ENCODE data around the gene TTLL5.

TTLL5 gene

DNA sequence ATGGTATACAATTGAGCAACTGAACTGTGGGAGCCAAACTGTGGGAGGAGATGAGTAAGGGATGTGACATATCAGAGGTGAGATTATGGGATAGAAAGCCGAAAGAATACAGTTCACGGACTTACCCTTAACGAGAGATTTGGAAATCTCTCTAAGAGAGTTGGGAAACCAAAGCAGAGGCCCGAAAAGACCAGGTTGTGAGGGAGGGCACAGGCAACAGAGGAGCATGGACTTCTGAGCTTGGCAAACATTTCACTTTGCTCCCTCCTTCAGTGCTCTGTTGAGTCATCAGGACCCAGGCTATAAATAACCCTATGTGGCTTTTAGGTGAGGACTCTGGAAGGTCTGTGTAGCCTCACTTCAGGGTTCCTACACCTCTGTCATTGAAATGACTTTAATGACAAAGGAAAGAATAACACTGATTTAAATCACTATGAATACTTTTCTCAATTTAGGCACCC lies 200.1 kb downstream of the TTLL5 start:
- Histone ChIP-seq H3K36me3 (ENCODE audit: control insufficient read depth, insufficient read depth, low read length) (no peaks in the 10 kb centered on the region), H3K4me3 (ENCODE audit: low read depth, low read length) (no peak overlapping the region), H3K9me3 (ENCODE audit: control insufficient read depth, insufficient read depth, low read length) (no peaks in the 10 kb centered on the region), H3K9ac (ENCODE audit: low read depth, low read length) (no peak overlapping the region), H3K4me1 (ENCODE audit: control insufficient read depth, insufficient read depth, low read length) (peaks cover 27% of the 10 kb centered on the region), H3K27me3 (ENCODE audit: control insufficient read depth, insufficient read depth, low read length) (peaks cover 18% of the 10 kb centered on the region)

DNA sequence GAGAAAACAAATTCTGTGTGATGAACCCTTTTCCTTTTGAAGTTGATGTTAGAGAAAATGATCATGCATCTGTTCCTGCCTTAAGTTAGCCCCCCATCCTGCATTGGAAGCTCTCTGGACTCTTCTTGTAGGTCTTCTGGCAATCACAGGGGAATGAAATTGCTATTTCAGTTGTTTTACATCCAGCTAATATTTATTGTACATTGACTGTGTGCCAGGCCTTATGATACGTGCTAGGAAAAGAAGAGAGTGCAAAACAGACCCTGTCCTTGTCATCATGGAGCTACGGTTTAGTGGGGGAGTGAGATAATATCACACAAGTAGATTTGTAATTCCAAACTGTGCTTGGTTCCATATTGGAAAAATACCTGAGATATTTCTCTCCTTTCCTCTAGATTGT lies 202.2 kb downstream of the TTLL5 start:
- H3K4me1 ChIP-seq (ENCODE audit: control insufficient read depth, insufficient read depth, low read length) = peaks cover 36% of the 10 kb centered on the region
- no peaks in the 10 kb centered on the region for H3K36me3 ChIP-seq (ENCODE audit: control insufficient read depth, insufficient read depth, low read length)
- H3K9me3 ChIP-seq (ENCODE audit: control insufficient read depth, insufficient read depth, low read length) = no peaks in the 10 kb centered on the region
- no peak overlapping the region for H3K4me3 ChIP-seq (ENCODE audit: low read depth, low read length)
- peaks cover 18% of the 10 kb centered on the region for H3K27me3 ChIP-seq (ENCODE audit: control insufficient read depth, insufficient read depth, low read length)
- H3K9ac ChIP-seq (ENCODE audit: low read depth, low read length) = no peak overlapping the region

DNA sequence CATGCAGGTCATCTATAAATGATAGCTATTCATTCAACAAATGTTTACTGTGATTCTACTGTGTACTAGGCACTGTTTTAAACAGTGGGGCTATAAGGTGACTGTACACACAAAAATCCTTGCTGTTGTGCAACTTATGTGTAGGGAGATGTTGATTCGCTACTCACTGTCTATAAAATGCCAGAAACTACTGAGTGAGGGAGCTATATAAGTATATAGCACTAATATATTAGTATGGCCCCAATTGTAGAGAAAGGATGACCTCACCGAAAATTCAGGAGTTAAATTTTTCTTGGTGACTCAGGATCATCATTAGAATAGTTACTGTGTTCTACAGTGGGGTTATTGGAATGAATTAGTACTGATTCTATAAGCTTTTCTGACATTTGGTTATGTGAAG lies 203.3 kb downstream of the TTLL5 start:
- Histone ChIP-seq H3K4me3 (ENCODE audit: low read depth, low read length) (no peak overlapping the region), H3K36me3 (ENCODE audit: control insufficient read depth, insufficient read depth, low read length) (no peaks in the 10 kb centered on the region), H3K9me3 (ENCODE audit: control insufficient read depth, insufficient read depth, low read length) (no peaks in the 10 kb centered on the region), H3K27me3 (ENCODE audit: control insufficient read depth, insufficient read depth, low read length) (peaks cover 18% of the 10 kb centered on the region), H3K4me1 (ENCODE audit: control insufficient read depth, insufficient read depth, low read length) (peaks cover 43% of the 10 kb centered on the region), H3K9ac (ENCODE audit: low read depth, low read length) (no peak overlapping the region)

DNA sequence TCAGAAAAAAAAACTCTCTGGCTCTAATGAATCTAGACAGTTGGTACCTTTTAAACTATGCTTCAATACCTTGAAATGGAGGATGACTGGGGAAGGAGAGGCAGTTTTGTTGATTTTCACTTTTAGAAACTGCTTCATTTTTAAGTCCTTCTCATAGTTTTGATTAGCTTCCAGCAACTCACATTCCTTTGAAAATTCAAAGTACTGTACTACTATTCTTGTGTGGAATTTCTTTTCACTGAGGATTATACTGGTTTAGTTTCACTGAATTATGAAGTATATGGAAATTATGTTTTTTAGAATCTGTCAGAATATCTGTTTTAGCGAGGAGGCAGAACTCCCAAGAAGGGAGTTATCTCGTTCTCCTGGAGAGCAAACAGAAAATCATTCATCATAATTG lies 204.5 kb downstream of the TTLL5 start:
- H3K9ac ChIP-seq (ENCODE audit: low read depth, low read length) = no peak overlapping the region
- peaks cover 36% of the 10 kb centered on the region for H3K4me1 ChIP-seq (ENCODE audit: control insufficient read depth, insufficient read depth, low read length)
- H3K9me3 ChIP-seq (ENCODE audit: control insufficient read depth, insufficient read depth, low read length) = no peaks in the 10 kb centered on the region
- peaks cover 18% of the 10 kb centered on the region for H3K27me3 ChIP-seq (ENCODE audit: control insufficient read depth, insufficient read depth, low read length)
- H3K36me3 ChIP-seq (ENCODE audit: control insufficient read depth, insufficient read depth, low read length) = no peaks in the 10 kb centered on the region
- no peak overlapping the region for H3K4me3 ChIP-seq (ENCODE audit: low read depth, low read length)

DNA sequence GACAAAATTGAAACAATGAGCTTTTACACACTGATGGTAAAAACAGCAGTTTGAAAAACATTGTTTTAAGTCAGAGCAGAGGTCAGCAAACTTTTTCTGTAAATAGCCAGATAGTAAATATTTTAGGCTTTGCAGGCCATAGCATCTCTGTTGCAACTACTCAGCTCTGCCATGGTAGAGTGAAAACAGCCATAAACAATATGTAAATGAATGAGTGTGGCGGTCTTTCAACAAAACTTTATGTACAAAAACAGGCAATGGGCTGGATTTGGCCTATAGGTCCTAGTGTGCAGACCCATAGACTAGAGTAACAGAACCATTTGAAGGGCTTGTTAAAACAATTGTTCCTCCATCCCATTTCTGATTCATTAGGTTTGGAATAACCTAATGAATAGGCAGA lies 205.9 kb downstream of the TTLL5 start:
- H3K27me3 ChIP-seq (ENCODE audit: control insufficient read depth, insufficient read depth, low read length) = peaks cover 14% of the 10 kb centered on the region
- H3K9me3 ChIP-seq (ENCODE audit: control insufficient read depth, insufficient read depth, low read length) = no peaks in the 10 kb centered on the region
- no peak overlapping the region for H3K9ac ChIP-seq (ENCODE audit: low read depth, low read length)
- peaks cover 26% of the 10 kb centered on the region for H3K4me1 ChIP-seq (ENCODE audit: control insufficient read depth, insufficient read depth, low read length)
- no peak overlapping the region for H3K4me3 ChIP-seq (ENCODE audit: low read depth, low read length)
- no peaks in the 10 kb centered on the region for H3K36me3 ChIP-seq (ENCODE audit: control insufficient read depth, insufficient read depth, low read length)

DNA sequence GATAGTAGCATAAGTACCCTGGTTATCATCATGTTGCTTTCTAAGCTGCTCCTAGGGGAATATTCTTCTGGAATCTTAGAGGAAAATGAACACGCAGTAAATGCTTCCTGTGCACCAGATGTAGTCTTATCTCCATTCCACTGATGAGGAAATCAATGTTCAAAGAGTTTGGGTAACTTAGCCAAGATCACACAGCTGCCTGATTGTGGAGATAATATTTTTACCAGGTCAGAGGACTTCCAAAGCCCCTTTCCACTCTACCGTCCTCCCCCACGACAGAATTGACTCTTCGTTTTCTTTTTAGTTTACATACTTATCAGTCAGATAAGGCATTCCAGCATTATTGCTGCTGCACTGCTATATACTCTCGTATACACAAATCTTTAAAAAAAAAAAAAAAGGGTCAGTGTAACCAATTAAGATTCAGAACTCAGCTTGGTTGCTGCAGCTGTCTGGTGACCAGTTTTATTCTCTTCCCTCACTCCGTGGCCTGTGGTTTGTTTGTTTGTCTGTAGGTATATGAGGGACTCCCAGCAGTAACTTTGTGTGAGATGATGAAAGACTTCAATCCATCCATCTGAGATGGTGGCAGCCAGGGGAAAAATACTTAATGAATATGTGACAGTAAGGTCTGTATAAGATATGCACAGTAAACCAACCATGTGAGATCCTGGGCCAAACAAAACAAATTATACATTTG lies 210.3 kb downstream of the TTLL5 start:
- Histone ChIP-seq H3K9ac (ENCODE audit: low read depth, low read length) (no peak overlapping the region), H3K4me3 (ENCODE audit: low read depth, low read length) (no peak overlapping the region), H3K4me1 (ENCODE audit: control insufficient read depth, insufficient read depth, low read length) (peaks cover 16% of the 10 kb centered on the region), H3K36me3 (ENCODE audit: control insufficient read depth, insufficient read depth, low read length) (no peaks in the 10 kb centered on the region), H3K9me3 (ENCODE audit: control insufficient read depth, insufficient read depth, low read length) (no peaks in the 10 kb centered on the region), H3K27me3 (ENCODE audit: control insufficient read depth, insufficient read depth, low read length) (no peaks in the 10 kb centered on the region)

DNA sequence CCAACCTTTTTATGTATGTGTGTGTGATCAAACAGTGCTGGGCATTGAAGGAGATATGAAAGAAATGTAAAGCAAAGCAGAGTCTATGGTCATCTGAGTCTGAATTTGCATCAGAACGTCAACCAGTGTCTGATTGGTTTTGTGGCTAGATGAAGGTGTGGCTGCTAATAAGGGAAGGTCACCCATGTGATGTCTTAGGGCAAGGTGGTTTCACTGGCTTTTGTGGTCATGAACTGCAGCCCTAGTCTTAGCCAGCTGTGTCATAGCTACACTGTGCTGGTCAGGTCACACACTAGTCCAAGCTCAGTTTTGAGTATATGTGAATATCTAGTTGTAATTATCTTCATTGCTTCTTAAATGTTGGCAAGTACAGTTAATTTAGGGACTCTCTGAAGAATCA lies 214.9 kb downstream of the TTLL5 start:
- peaks cover under 1% of the 10 kb centered on the region for H3K4me1 ChIP-seq (ENCODE audit: control insufficient read depth, insufficient read depth, low read length)
- no peak overlapping the region for H3K4me3 ChIP-seq (ENCODE audit: low read depth, low read length)
- no peak overlapping the region for H3K9ac ChIP-seq (ENCODE audit: low read depth, low read length)
- H3K36me3 ChIP-seq (ENCODE audit: control insufficient read depth, insufficient read depth, low read length) = no peaks in the 10 kb centered on the region
- H3K9me3 ChIP-seq (ENCODE audit: control insufficient read depth, insufficient read depth, low read length) = no peaks in the 10 kb centered on the region
- H3K27me3 ChIP-seq (ENCODE audit: control insufficient read depth, insufficient read depth, low read length) = no peaks in the 10 kb centered on the region

DNA sequence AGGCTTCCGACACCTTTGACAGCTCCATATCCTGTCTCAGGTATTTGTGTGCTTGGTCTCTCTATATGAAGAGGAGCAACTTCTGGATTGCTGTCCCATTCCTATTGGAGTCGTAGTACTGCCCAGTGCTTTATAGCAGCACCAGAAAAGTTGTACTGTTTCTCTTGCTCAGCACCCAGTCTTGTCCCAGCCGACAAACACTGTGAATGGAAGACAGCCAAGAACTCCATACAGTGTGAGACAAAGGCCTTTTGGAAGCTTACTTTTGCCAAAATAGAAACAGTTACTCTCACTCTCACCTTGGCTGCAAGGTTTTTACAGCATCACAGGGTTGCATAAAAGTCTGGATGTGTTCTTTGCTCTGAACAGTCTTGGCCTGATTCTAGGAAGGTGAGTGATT lies 215.5 kb downstream of the TTLL5 start:
- H3K36me3 ChIP-seq (ENCODE audit: control insufficient read depth, insufficient read depth, low read length) = no peaks in the 10 kb centered on the region
- H3K27me3 ChIP-seq (ENCODE audit: control insufficient read depth, insufficient read depth, low read length) = no peaks in the 10 kb centered on the region
- no peaks in the 10 kb centered on the region for H3K9me3 ChIP-seq (ENCODE audit: control insufficient read depth, insufficient read depth, low read length)
- H3K4me3 ChIP-seq (ENCODE audit: low read depth, low read length) = no peak overlapping the region
- no peak overlapping the region for H3K9ac ChIP-seq (ENCODE audit: low read depth, low read length)
- peaks cover 6% of the 10 kb centered on the region for H3K4me1 ChIP-seq (ENCODE audit: control insufficient read depth, insufficient read depth, low read length)

DNA sequence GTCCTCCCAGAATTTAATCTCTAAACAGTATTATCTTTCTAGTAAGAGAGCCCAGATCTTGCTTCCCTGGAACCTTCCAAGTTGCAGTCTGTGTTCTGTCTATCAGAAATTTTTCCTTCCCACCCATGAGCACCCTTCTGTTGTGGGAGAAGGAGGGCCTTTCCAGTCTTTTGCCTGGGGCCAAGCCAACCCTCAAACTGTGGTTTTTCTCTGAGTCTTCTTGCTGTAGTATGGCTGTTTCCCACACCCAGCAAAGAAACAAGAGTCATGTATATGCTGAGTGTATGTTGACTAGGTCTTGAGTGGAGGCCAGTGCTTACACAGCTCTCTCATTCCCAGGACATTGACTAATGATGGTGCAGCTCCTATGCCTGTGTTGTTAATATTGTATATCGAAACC lies 216.2 kb downstream of the TTLL5 start:
- H3K9me3 ChIP-seq (ENCODE audit: control insufficient read depth, insufficient read depth, low read length) = no peaks in the 10 kb centered on the region
- H3K4me1 ChIP-seq (ENCODE audit: control insufficient read depth, insufficient read depth, low read length) = peaks cover 12% of the 10 kb centered on the region
- H3K4me3 ChIP-seq (ENCODE audit: low read depth, low read length) = no peak overlapping the region
- H3K27me3 ChIP-seq (ENCODE audit: control insufficient read depth, insufficient read depth, low read length) = no peaks in the 10 kb centered on the region
- no peaks in the 10 kb centered on the region for H3K36me3 ChIP-seq (ENCODE audit: control insufficient read depth, insufficient read depth, low read length)
- no peak overlapping the region for H3K9ac ChIP-seq (ENCODE audit: low read depth, low read length)

DNA sequence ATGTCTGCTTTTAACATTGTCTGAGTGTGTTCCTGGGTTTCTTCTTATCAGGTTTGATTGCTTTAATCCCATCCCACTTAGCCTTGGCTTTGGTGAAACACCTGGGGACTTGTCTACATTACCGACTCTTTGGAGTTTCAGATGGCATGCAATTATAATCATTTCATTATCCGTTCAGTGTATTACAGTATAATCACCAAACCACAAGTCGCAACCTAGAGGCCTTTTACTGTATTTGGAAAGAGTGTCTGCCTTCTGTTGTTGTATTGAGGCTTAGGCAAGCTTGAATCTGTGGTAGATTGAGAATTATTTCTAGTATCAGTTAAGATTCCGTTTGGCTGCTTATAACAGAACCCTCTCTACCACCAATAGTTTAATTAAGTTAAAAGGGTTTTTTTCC lies 216.8 kb downstream of the TTLL5 start:
- Histone ChIP-seq H3K4me3 (ENCODE audit: low read depth, low read length) (no peak overlapping the region), H3K9me3 (ENCODE audit: control insufficient read depth, insufficient read depth, low read length) (no peaks in the 10 kb centered on the region), H3K36me3 (ENCODE audit: control insufficient read depth, insufficient read depth, low read length) (no peaks in the 10 kb centered on the region), H3K9ac (ENCODE audit: low read depth, low read length) (no peak overlapping the region), H3K4me1 (ENCODE audit: control insufficient read depth, insufficient read depth, low read length) (peaks cover 18% of the 10 kb centered on the region), H3K27me3 (ENCODE audit: control insufficient read depth, insufficient read depth, low read length) (no peaks in the 10 kb centered on the region)

DNA sequence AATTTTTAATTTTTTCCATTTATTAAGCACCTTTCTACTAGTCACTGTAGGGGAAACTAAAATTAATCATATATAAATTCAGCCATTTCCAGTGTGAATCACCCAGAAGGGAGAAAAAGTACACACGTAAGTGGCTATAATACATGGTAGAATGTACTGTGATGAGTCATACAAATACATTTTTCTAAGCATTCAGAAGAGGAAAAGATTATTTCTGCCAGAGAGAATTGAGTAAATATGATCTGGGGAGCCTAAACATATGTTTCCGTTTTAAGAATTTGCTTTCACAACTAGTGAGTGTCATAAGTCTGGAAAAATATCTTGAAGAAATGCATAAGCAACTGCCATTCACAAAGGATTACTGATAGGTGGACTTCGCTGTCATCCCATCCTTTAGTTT lies 218.0 kb downstream of the TTLL5 start:
- Histone ChIP-seq H3K4me3 (ENCODE audit: low read depth, low read length) (no peak overlapping the region), H3K9ac (ENCODE audit: low read depth, low read length) (no peak overlapping the region), H3K36me3 (ENCODE audit: control insufficient read depth, insufficient read depth, low read length) (no peaks in the 10 kb centered on the region), H3K9me3 (ENCODE audit: control insufficient read depth, insufficient read depth, low read length) (no peaks in the 10 kb centered on the region), H3K27me3 (ENCODE audit: control insufficient read depth, insufficient read depth, low read length) (no peaks in the 10 kb centered on the region), H3K4me1 (ENCODE audit: control insufficient read depth, insufficient read depth, low read length) (peaks cover 22% of the 10 kb centered on the region)

DNA sequence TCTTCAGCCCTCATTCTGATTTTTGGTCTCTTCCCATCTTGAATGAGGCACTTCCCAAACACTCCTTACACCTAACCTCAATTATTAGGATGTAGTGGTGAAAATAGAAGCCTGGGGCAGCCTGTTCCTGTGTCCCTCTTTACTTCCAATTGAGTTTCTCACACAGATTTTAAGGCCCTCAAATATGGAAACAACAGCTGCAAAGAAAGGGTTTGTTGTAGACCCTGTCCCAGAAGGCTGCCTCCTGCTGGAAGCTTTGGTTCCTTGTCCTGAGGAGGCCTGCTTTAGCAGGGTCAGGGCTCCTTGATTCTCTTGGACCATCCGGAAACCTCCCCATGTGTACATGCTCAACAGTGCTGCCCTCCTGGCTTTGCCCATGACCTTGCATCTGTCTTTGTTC lies 219.5 kb downstream of the TTLL5 start:
- no peak overlapping the region for H3K9ac ChIP-seq (ENCODE audit: low read depth, low read length)
- no peaks in the 10 kb centered on the region for H3K9me3 ChIP-seq (ENCODE audit: control insufficient read depth, insufficient read depth, low read length)
- H3K36me3 ChIP-seq (ENCODE audit: control insufficient read depth, insufficient read depth, low read length) = no peaks in the 10 kb centered on the region
- peaks cover 22% of the 10 kb centered on the region for H3K4me1 ChIP-seq (ENCODE audit: control insufficient read depth, insufficient read depth, low read length)
- no peaks in the 10 kb centered on the region for H3K27me3 ChIP-seq (ENCODE audit: control insufficient read depth, insufficient read depth, low read length)
- H3K4me3 ChIP-seq (ENCODE audit: low read depth, low read length) = no peak overlapping the region

Data from iPS-15b (cell line).